ENCODE measurements around the gene NDUFA7. TPM values are rescaled to one million over a fixed set of nuclear protein-coding genes. Genes with fewer than 3 reads are reported as not detected.

NDUFA7 gene
- total and polyA plus RNA-seq, 2 of the 13 experiments (the other 11 are each of a cell fraction or from before 2014, with no cell fraction given): 64.5 to 71.5 TPM

- peak; percentile 54 for TF ChIP-seq RARA (CRISPR knock-in tag; IDR thresholded peaks at IDR 0.05)
- TF ChIP-seq ZBTB7B (CRISPR knock-in tag; IDR thresholded peaks at IDR 0.05): peak; percentile 65; the same call in 1 of the 2 replicates
- TF ChIP-seq ETV6 (CRISPR knock-in tag; conservative IDR thresholded peaks at IDR 0.05): 0 out of 2 replicates have a peak, but pooled peaks have one; percentile 32
- TF ChIP-seq ZMAT5 (CRISPR knock-in tag; IDR thresholded peaks at IDR 0.05; ENCODE audit: borderline replicate concordance, low read depth): no peak
- no peak for TF ChIP-seq SNAPC5 (CRISPR knock-in tag; IDR thresholded peaks at IDR 0.05; ENCODE audit: borderline replicate concordance)
- TF ChIP-seq NR2F6 (IDR thresholded peaks at IDR 0.05): peak; percentile 42; the same call in 1 of the 2 replicates
- no peak for TF ChIP-seq NR2F6 (CRISPR knock-in tag; IDR thresholded peaks at IDR 0.05)
- TF ChIP-seq ATF7-NPFF (CRISPR knock-in tag; IDR thresholded peaks at IDR 0.05; ENCODE audit: low read depth): no peak
- no peak for TF ChIP-seq LBX2 (CRISPR knock-in tag; IDR thresholded peaks at IDR 0.05; ENCODE audit: borderline replicate concordance)
- TF ChIP-seq MAZ (IDR thresholded peaks at IDR 0.05; ENCODE audit: borderline replicate concordance, low read depth, low read length): no peak
- TF ChIP-seq MAZ (CRISPR knock-in tag; IDR thresholded peaks at IDR 0.05; ENCODE audit: low read depth): no peak
- no peak for TF ChIP-seq ZNF564 (CRISPR knock-in tag; IDR thresholded peaks at IDR 0.05)
- no peak for TF ChIP-seq XBP1 (CRISPR knock-in tag; IDR thresholded peaks at IDR 0.05)
- TF ChIP-seq GATAD2A (CRISPR knock-in tag; IDR thresholded peaks at IDR 0.05): peak; percentile 39
- TF ChIP-seq SOX6 (IDR thresholded peaks at IDR 0.05): no peak
- 0 out of 2 replicates have a peak, but pooled peaks have one; percentile 16 for TF ChIP-seq SOX6 (CRISPR knock-in tag; IDR thresholded peaks at IDR 0.05)
- TF ChIP-seq ZNF773 (CRISPR knock-in tag; IDR thresholded peaks at IDR 0.05; ENCODE audit: borderline replicate concordance): no peak
- TF ChIP-seq NR2F1 (CRISPR knock-in tag; IDR thresholded peaks at IDR 0.05): peak in 1 of 2 experiments; percentile 39; a peak in 1 of 4 replicates
- no peak for TF ChIP-seq ZNF281 (CRISPR knock-in tag; IDR thresholded peaks at IDR 0.05; ENCODE audit: borderline replicate concordance)
- no peak for TF ChIP-seq NKX3-1 (CRISPR knock-in tag; IDR thresholded peaks at IDR 0.05)
- TF ChIP-seq ZNF362 (CRISPR knock-in tag; IDR thresholded peaks at IDR 0.05; ENCODE audit: borderline replicate concordance): 0 out of 2 replicates have a peak, but pooled peaks have one; percentile 18
- no peak for TF ChIP-seq CEBPZ (IDR thresholded peaks at IDR 0.05; ENCODE audit: low read length)
Measured at GRCh38 chr19:8340341-8341096, 19.3 kb upstream of the NDUFA7 start (continued).

Data from HepG2 (cell line).